Endometrial microvascular endothelial cells (primary cell): ENCODE measurements around the gene ADIPOR2. TPM values are rescaled to one million over a fixed set of nuclear protein-coding genes. Genes with fewer than 3 reads are reported as not detected.

Experiments
- in situ Hi-C: cut with HindIII; loops from 2 replicates; pipeline ENCODE4 v1.10.0; 2017; ENCODE audit warnings: low sequenced_read_pairs, low pct_unique_long_range_greater_than_20kb; ENCODE audit errors: inconsistent ontology term
- total RNA-seq: library from RNA; depleted of rRNA; stranded (reverse); fragments of >200 nt; gene quantifications from one replicate; pipeline ENCODE4 v1.2.3, GENCODE V29; 2015; ENCODE audit errors: inconsistent ontology term

ADIPOR2 gene, protein sequence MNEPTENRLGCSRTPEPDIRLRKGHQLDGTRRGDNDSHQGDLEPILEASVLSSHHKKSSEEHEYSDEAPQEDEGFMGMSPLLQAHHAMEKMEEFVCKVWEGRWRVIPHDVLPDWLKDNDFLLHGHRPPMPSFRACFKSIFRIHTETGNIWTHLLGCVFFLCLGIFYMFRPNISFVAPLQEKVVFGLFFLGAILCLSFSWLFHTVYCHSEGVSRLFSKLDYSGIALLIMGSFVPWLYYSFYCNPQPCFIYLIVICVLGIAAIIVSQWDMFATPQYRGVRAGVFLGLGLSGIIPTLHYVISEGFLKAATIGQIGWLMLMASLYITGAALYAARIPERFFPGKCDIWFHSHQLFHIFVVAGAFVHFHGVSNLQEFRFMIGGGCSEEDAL
- 22.1 TPM for total RNA-seq

GRCh38 chr12:1690578-1691122 lies at the start of gene ADIPOR2:
ADIPOR2 (plus strand) TSS chr12:1691070; CDS start chr12:1754344, 63,274 bp downstream.
- in situ Hi-C loops = no loop called here

DNA sequence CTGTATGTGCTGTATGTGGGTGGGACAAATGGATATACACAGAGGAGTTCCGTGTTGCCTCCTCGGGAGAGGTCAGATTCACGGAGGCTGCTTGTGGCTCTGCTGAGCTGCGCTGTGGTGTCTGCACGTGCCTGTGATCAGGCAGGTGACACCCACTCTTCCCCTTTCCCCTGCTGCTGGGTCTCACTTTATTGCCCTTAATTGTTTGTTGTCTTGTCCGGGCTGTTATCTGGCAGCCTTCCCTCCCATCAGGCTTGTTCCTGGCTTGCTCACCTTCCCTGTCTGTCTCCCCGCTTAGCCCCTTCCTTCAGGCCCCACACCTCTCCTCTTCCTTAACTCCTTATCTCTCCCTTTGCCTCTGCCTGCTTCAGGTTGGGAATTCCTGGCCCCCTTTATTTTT lies 48.4 kb upstream of the ADIPOR2 start:
- in situ Hi-C loops = no loop called here

DNA sequence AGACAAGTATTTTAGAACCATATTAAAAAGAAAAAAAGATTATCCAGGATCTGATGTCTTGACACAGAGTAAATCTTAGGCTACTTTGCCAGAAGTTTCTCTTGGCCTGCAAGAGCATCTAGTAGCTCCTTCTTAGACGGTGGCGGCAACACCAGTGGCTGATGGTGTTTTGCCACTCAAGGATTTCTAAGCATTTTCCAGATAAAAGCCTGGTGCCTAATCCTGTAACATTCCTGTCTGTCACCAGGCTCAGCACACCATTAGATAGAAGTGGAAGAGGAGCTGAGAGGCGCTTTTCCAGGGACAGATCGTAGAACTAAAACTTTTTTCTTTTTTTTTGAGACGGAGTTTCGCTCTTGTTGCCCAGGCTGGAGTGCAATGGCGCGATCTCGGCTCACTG lies 47.8 kb upstream of the ADIPOR2 start:
- in situ Hi-C loops = no loop called here

GRCh38 chr12:1643905-1644533 lies 46.9 kb upstream of the ADIPOR2 start:
- in situ Hi-C loops = no loop called here

DNA sequence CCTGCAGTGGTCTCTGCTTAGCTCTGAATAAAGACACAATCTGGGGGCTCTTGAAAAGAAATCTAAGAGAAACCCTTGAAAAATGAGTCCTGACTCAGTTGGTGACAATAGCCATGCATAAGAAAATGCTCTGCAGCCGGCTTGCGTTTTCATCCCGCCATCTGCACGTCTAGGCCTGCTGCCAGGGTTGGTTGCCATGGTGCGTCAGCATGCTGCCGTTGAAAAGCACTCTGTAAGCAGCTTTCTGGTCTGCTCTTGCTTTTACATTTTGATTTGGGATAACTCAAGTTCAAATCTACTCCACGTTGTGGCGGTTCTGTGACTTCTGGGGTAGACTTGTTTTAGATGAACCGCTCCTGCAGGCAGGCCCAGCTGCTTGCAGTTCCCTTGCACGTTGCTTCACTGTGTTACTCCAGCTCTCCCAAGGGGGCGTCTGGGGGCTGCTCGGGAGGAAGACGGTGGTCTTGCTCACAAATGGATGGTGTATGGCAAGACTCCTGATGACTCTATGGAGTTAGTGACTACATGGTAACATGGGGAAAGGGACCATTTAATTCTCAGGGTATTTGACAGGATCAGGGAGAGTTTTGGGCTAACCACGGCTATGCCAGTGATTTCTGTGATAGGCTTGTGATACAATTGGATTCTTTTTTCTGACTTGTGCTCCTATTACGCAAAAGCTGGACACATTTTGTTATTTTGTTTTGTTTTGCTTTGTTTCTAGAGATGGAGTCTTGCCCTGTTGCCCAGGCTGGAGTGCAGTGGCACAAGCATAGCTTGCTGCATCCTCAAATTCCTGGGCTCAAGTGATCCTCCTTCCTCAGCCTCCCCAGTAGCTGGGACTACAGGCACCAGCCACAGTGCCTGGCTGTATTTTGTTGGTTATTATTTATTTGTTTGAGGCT lies 46.1 kb upstream of the ADIPOR2 start:
- in situ Hi-C loops = no loop called here

GRCh38 chr12:1645819-1646218 lies 45.1 kb upstream of the ADIPOR2 start:
- in situ Hi-C loops = no loop called here

- in situ Hi-C loops = no loop called here
These were observed 44.1 kb upstream of the ADIPOR2 start for GRCh38 chr12:1646569-1647284.

DNA sequence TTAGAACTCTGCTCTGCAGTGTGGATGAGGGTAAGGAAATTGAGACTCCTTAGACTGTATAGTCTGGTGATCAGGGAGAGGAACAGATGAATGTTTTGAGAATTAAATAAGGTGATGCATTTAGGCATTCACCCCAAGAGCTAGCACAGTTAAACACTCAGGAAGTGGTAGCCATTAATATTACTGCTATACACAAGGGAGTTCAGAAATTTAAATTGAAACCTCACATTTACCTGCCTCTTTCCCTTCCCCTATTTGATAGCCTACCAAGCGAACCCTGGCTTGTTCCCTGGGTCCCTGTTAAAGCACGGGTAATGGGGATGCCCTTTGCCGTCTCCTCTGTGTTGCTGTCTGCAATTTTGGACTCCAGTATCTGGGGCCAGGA lies 43.6 kb upstream of the ADIPOR2 start:
- in situ Hi-C loops = no loop called here

DNA sequence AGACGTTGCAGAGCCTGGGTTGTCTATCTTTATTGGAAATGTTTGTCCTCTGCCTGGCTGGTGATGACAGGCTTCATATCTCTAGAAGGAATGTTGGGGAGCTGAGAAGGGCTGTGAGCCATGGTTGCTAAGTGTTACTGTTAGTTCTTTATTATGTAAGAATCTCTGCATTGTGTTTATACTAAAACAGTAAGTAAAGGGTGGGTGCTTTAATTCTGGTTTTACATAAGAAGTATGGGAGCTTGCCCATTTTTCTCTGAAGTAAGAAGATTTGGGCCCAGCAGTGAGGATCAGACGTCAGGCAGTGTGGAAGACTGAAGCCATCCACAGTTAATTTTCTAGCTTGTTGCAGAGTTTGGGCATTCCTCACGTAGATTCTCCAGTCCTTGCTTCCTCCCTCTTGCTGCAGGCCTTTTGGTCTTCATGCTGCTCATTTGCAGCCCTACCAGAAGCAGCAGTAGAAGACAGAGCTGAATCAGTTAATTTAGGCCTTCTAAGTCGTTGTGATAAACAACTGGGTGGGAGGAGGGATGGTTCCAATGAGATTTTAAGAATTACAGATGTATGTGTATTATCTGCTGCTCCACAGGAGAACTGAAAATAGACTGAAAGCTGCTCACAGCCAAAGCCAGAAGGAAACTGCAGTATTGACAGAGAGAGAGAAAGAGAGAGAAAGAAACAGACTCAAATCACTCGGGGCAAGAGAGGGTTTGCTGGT lies 40.5 kb upstream of the ADIPOR2 start:
- in situ Hi-C loops = loop anchor here (25.0 kb wide), 1 partner anchor 137 kb away; no protein-coding TSS in a partner anchor

GRCh38 chr12:1650978-1651361 lies 39.9 kb upstream of the ADIPOR2 start:
- in situ Hi-C loops = loop anchor here (25.0 kb wide), 1 partner anchor 136 kb away; no protein-coding TSS in a partner anchor

DNA sequence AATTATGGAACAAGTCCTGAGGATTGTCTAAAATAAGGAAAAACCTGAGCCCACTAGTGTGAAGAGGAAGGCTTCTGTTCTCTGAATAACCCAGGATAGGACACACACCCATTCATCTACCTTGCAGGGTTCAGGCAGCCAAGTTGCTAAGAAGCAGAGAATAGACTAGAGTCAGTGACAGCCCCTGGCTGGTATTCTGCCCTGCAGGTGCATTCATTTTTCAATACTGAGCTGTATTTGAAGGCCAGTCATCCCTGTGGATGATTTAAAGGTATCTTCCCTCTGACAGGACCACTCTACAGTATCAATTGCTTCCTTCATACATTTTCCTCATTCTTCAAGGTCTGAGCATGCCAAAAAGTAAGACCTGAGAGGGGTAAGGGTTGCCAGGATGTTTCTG lies 38.9 kb upstream of the ADIPOR2 start:
- in situ Hi-C loops = loop anchor here (25.0 kb wide), 1 partner anchor 135 kb away; no protein-coding TSS in a partner anchor

DNA sequence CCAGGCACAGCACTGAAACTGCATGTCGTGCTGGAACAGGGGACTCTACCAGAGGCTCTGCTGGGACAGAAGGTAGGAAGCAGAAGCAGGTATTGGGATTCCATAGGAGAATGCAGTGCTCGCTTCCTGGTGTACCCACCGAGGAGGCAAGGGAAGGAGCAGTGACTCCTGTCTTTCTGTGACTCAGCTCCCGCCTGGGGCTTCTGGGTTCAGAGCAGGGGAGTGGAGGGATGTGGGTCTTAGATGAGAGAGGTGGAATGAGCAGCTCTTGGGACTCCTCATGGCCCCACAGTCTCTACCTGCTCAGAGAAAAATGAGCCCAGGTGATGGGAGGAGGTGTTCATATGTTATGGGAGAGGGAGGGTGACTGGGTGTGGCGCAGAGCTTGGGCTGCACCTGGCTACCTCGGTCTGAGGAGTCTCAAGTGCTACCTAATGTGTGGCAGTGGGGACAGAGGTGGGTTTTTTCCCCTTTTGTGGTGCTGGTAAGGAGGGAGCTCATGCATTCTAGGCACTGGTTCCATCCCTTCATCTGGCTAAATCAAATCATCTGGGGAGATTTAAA lies 35.6 kb upstream of the ADIPOR2 start:
- in situ Hi-C loops = loop anchor here (25.0 kb wide), 1 partner anchor 132 kb away; no protein-coding TSS in a partner anchor

GRCh38 chr12:1656902-1657301 lies 34.0 kb upstream of the ADIPOR2 start:
- in situ Hi-C loops = loop anchor here (25.0 kb wide), 1 partner anchor 130 kb away; no protein-coding TSS in a partner anchor

DNA sequence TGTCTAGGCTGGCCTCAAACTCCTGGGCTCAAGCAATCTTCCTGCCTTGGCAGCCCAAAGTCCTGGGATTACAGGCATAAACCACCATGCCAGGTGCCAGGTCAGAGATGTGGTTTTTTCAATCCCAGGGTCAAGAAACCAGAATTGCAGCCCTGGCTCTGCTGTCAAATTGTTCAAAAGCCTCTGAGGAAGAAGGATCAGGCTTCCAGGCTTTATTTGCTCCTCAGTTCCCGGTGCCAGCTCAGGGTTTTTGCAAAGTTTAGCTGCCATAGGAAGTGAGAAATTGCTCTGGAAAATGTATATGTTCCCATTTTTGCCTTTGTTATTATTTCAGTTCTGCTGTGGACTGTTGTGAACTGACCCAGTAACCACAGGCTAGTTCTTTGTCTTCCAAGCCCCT lies 33.2 kb upstream of the ADIPOR2 start:
- in situ Hi-C loops = loop anchor here (25.0 kb wide), 1 partner anchor 130 kb away; no protein-coding TSS in a partner anchor

- in situ Hi-C loops = loop anchor here (25.0 kb wide), 1 partner anchor 127 kb away; no protein-coding TSS in a partner anchor
These were observed 30.3 kb upstream of the ADIPOR2 start for GRCh38 chr12:1660304-1661187.
